Right lobe of liver (tissue), 4 donors: ENCODE data around the gene CEP83.

ENCODE experiments used
- CTCF ChIP-seq, 4 donors: fragments of 200-600 bp in 3 of 4; fragments of 450-650 bp in 1 of 4; IDR thresholded peaks; one replicate each; pipeline versions ENCODE4 v1.5.1 to v1.8.0; 2016 to 2022; ENCODE audit warnings: antibody characterized with exemption in 4 of 4, mild to moderate bottlenecking in 2 of 4
- POLR2A ChIP-seq: fragments of 450-650 bp; IDR thresholded peaks from one replicate; pipeline ENCODE4 v1.6.1; 2017; ENCODE audit warnings: antibody characterized with exemption, mild to moderate bottlenecking
- donor health status: DM: no; HTN: no; CAD: no.
- donor health status: DM: no; HTN: no; CAD: no.
- donor health status: DM: no; HTN: yes; CAD: no.

- no peak for TF ChIP-seq CTCF (IDR thresholded peaks at IDR 0.05)
- no peak for TF ChIP-seq POLR2A
These were observed 173.0 kb downstream of the CEP83 start for GRCh38 chr12:94286583-94287244.
